KOPT-K1 (cell line): ENCODE results near the gene WASHC2C.
"Not testable (repeated sequence)": the region's sequence is repeated elsewhere in the genome, so short reads cannot be mapped to it uniquely, and the experiment has no call there.

Experiments used
- H3K27ac ChIP-seq: fragments of 200-600 bp; sonication (generic); 2 replicates; pipeline ENCODE4 v1.5.1; 2016; ENCODE audit warnings: antibody characterized with exemption, mild to moderate bottlenecking, low read depth, low read length; ENCODE audit not compliant: poor library complexity, severe bottlenecking
- H3K36me3 ChIP-seq: fragments of 200-600 bp; sonication (generic); 2 replicates; pipeline ENCODE4 v1.5.1; 2017; ENCODE audit warnings: antibody characterized with exemption, mild to moderate bottlenecking, low read length, moderate library complexity; ENCODE audit not compliant: insufficient read depth
- H3K9me3 ChIP-seq: fragments of 200-600 bp; sonication (generic); 2 replicates; pipeline ENCODE4 v1.5.1; 2017; ENCODE audit warnings: antibody characterized with exemption, low read length, mild to moderate bottlenecking; ENCODE audit not compliant: insufficient read depth, poor library complexity, severe bottlenecking

Gene WASHC2C

DNA sequence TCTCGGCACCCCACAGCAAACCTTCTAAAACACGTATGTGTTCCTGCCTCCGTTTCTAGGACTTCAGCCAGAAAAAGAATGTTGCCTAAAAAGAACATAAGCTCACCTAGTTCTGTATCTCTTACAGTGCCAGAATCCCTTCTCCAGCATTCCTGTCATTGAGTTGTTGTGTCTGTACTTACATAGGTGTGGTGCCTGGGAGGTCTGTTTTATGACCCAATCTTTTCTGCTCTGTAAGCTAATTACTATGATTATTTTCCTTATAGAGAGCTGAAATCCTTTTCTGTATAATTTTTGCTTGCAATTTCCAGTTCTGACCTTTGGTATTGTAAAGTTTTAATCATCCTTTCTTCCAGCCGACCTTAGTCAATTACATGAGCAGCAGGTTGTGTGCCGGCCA is 28.0 kb downstream of the WASHC2C start:
- not testable (repeated sequence) for H3K27ac ChIP-seq, H3K36me3 ChIP-seq, H3K9me3 ChIP-seq

DNA sequence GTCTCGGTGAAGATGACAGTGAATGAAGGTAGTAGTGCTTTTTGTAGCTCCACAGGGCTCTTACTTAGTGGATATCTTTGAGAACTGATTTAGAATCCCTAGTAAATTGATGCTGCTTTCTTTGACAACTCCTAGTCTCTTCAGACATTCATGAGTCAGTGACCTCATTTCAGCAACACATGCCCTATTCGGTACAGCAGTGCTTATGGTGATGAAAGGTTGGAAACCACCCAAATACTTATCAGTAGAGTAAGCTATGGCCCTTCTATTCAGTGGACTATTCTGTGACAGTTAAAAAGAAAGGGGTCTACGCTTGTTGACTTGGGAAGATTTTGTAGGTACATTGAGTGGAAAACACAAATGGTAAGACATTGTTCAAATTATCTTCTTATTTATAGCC is 29.0 kb downstream of the WASHC2C start:
- not testable (repeated sequence) for H3K27ac ChIP-seq, H3K36me3 ChIP-seq, H3K9me3 ChIP-seq

DNA sequence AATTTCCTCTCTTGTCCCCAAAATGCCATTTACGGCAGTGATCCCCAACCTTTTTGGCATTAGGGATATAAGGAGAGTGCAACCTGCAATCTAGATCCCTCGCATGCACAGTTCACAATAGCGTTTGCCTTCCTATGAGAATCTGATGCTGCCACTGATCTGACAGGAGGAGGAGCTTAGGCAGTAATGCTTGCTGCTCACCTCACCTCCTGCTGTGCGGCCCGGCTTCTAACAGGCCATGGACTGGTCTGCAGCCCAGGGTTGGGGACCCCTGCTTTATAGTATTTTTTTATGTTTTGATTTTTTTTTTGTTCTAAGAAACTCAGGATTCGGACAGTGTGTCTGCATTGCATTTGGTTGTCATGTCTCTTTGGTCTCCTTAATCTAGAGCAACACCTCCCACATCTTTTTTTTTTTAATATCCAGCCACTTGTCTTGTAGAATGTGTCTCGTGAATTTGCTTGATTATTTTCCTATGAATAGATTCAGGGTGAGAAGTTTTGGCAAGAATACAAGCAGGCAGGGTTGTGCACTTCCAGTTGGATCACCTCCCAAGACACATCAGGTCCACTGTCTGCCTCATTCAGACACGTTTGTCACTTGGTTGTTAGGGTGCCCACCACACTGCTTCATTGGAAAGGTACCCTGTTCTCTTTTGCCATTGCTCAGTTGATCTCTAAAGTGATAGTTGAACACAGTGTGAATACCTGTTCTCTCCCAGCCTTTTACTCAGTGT is 30.8 kb downstream of the WASHC2C start:
- not testable (repeated sequence) for H3K27ac ChIP-seq, H3K9me3 ChIP-seq, H3K36me3 ChIP-seq

DNA sequence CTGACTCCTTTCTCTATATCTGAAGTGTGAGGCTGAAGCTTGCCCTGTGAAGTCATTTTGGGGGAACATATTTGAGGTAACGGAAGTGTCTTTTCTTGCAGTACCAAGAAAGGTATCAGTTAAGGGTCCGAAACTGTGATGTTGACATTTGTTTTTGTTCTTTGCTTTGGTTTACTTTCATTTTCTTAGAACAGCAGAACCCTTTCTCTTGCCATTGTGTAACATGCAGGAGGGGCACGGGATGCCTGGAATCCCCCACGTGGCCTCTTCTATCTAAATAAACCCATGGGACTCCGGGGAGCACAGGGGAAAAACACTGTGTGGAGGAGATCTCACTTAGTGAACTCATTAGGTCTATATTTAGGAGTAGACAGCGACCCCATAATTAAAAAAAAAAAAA is 34.6 kb downstream of the WASHC2C start:
- H3K36me3 ChIP-seq, H3K9me3 ChIP-seq, H3K27ac ChIP-seq: not testable (repeated sequence)

DNA sequence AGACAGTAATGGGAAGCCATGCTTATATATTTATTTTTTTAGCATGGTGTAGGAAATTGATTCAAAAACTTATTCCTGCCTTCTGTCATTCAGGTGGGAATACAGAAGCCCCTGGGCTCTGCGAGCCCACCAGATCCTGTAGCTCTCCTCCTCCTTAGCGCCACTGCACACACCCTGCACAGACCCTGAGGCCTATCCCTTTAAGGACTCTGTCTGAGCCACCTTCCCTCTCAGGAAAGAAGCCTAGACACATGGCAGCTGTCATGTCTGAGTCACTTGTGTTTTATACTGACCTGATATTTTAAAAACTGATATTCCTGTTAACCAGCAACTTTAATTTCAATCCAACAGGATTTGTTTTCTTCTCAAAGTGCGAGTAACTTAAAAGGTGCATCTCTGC is 36.0 kb downstream of the WASHC2C start:
- H3K27ac ChIP-seq, H3K9me3 ChIP-seq, H3K36me3 ChIP-seq: not testable (repeated sequence)

DNA sequence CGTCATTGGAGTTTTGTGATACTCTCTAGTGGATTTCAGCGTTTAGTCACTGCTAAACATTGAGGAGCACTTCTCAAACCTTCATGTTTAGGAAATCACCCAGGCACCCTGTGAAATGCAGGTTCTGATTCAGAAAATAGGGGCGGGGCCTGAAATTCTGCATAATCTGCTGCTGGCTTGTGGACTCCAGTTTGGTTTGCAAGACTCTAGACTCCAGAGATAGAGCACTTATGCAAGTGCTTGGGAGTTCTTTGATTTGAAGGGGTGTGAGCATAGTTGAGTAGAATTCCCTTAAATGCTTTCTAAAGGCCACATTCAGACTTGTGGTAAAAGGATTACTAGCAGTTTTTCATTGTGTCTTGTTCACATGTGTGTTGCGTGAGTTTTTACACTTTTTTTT is 41.3 kb downstream of the WASHC2C start:
- H3K36me3 ChIP-seq, H3K27ac ChIP-seq, H3K9me3 ChIP-seq: not testable (repeated sequence)

DNA sequence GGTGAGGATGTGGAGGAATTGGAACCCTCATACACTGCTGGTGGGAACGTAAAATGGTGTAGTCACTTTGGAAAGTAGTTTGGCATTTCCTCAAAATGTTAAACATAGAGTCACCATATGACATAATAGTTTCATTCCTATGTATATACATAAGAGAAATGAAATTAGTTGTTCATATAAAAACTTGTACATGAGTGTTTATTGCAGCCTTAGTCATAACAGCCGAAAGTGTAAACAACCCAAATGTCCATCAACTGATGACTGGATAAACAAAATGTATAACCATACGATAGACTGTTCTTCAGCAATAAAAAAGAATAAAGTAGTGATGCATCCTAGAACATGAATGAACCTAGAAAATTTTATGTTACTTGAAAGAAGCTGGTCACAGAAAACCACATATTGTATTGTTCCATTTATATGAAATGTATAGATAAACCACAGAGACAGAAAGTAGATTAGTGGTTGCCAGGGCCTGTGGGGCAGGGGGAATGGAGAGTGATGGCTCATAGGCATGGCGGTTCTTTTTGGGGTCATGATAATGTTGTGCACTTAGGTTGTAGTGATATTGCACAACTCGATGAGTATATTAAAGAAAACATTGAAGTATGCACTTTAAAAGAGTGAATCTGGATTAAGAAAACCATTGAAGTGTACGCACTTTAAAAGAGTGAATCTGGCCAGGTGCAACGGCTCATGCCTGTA is 44.8 kb downstream of the WASHC2C start:
- not testable (repeated sequence) for H3K36me3 ChIP-seq, H3K27ac ChIP-seq, H3K9me3 ChIP-seq

DNA sequence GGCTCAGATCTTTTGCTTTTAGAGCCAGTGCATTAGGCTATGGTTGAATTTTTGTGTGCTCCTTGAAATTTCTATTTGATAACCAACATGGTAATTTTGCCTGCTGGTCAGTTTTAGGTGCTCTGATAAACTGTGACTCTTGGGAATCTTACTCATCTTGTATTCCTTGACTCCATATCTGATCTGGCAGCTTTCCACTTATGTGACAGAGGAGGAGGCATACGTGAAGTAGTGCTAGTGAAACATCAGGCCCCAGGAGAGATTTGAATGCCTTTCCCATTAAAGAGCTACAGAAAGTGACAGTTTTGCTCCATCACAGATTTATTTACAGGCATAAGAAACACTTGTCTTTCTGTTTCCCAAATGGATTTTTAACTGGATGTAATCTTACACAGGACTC is 59.2 kb downstream of the WASHC2C start:
- not testable (repeated sequence) for H3K27ac ChIP-seq, H3K36me3 ChIP-seq, H3K9me3 ChIP-seq

DNA sequence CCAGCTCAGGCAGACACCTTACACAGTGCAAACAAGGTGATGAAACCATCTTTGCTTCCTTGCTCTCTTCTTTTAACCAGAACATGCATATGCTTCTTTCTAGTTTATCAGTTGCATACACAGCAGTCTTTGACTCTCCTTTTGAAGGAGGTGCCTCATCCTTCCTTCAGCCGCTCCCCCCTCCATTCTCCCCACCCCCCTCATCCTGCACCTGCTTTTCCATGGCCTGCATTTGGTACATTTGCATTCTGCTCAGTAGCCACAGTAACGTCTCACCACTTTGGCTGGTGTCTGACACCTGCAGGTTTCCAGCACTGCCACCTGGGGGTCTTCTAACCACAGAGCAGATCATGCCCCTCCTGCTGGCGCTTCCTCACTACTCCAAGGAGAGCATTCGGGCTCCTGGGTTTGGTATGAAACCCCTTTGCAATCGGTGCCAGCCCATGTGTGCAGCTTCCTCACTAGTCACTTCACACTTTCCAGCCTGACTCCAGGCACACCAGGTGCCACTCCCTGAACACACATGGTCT is 60.2 kb downstream of the WASHC2C start:
- H3K27ac ChIP-seq, H3K36me3 ChIP-seq, H3K9me3 ChIP-seq: not testable (repeated sequence)

DNA sequence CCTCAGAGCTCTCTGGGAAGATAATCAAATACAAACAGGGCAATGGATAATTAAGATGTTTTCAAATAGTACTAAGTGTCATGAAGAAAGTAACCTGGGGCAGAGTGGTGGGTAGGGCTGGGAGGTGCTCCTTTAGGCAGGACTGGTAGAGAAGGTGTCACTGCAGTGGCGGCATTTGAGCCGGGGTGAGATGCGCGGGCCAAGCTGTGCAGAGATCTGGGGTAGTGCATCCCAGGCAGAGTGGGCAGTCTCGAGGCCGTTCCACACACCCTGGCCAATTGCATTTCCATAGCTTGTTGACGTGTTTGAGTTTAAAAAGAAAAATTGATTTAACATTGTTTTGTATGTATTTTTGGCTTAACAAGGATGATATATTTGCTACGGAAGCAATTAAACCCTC is 62.9 kb downstream of the WASHC2C start:
- not testable (repeated sequence) for H3K9me3 ChIP-seq, H3K27ac ChIP-seq, H3K36me3 ChIP-seq

DNA sequence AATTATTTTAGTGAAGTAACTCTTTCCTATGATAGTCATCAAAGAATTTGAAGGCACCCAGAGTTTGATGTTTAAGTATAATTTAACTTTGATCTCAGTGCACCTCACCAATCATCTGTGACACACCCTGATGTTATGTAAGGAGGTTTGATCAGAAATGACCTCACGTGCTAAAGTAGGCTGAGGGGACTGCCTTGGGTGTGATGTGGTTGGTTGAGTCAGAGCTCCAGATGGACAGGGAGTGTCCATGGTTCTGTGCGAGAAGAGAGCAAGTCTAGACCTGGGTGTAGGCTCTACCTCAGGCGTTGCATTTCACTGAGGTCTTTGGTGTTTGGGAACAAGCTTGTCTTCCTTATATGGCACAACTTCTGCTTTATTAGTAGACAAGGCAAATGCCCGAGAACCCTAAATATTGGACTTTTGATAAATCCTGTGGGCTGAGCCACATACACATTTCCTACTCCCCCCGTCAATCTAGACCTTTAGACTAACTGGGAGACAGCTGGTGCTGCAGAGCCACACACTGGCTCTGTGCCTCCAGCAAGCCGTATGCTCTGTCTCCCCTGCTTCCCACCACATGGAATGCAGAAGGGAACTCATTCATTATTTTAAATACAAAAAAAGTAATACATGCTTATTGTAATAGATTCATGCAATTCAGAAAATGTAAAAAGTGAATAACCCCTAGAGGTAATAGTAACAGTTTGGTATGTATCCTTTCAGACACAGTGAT is 63.8 kb downstream of the WASHC2C start:
- H3K27ac ChIP-seq, H3K36me3 ChIP-seq, H3K9me3 ChIP-seq: not testable (repeated sequence)

DNA sequence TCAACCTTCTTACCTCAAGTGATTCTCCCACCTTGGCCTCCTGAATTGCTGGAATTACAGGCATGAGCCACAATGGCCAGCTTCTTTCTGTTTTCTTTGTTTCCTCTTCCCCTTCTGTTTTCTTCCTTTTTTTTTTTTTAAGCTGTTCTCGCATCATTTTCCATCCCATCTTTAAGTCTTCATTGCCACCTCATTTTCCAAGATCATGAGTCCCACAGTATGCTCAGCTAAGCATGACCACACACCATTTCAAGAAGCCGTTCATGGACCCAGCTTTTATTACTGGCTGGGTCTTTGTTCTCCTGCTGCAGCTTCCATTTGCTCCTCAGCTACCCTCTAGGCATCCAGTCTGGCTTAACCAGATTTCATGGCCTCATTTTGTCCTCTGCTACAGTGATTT is 67.7 kb downstream of the WASHC2C start:
- not testable (repeated sequence) for H3K36me3 ChIP-seq, H3K9me3 ChIP-seq, H3K27ac ChIP-seq

DNA sequence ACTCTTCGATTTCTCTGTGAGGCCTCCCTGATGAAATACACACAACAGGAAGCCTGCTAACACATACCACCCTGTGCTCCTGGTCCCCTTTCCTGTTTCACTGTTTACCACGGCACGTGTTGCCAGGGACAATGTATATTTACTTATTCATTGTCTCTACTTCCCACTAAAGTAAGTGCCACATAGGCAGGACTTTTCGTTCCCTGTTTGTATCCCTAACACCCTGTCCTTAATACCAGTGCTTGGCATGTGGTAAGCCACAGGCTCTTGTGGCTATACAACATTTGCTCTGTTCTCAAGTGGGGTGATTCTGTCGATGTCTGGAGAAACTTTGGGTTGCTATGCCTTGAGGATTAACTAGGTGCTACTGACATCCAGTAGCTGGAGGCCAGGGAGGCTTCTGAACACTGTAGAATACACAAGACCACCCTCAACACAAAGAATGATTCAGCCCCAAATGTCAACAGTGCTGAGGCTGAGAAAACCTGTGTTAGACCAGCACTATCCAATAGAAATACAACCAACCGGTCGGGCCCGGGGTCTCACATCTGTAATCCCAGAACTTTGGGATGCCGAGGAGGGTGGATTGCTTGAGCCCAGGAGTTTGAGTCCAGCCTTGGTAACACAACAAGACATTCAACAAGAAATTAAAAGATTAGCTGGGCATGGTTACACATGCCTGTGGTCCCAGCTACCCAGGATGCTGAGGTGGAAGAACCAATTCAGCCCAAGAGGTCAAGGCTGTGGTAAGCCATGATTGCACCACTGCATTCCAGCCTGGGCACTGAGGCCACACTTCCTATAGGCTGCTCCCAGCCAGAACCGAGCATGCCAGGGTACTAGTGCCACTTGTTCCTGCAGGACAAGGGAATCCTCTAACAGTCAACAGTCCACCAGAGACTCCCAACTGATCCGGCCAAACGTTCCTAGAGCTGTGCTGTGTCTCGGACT is 76.3 kb downstream of the WASHC2C start:
- not testable (repeated sequence) for H3K36me3 ChIP-seq, H3K9me3 ChIP-seq, H3K27ac ChIP-seq

DNA sequence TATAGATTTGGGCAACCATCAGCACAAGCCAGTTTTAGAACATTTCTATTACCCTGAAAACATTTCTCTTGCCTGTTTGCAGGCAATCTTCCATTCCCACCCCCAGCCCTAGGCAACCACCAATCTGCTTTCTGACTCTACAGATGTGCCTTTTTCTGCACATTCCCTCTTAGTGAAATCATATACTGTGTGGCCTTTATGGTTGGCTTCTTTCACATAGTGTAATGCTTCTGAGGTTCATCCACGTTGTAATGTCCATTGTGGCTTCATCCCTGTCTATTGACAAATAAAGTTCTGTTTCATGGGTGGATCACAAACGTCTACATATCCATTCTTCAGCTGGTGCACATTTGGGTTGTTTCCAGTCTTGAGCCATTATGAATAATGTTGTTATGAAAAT is 77.9 kb downstream of the WASHC2C start:
- H3K36me3 ChIP-seq, H3K9me3 ChIP-seq, H3K27ac ChIP-seq: not testable (repeated sequence)

DNA sequence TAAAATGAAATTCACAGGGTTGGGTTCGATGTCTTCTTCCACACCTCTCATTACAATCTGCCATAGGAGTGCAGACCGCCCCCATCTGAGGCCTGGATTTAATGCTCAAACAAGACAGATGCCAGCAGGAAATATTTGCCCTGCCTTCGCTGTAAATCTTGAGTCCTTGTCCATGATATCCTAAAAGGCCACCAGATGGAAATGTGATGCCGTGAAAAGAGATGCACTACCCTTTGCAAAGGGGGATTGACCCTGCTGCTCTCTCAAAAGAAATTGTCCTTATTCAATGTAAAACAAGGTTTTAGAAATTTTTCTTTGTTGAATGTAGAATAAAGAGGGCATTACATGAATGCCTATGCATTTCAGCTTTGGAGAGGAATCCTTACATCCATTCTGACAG is 82.8 kb downstream of the WASHC2C start:
- H3K27ac ChIP-seq = no peak overlapping the region

More for the DNA sequence above, 82.8 kb downstream of the WASHC2C start:
- no peaks in the 10 kb centered on the region for H3K36me3 ChIP-seq
- no peaks in the 10 kb centered on the region for H3K9me3 ChIP-seq
